WTC11 (cell line): ENCODE data around the gene USO1.

ENCODE experiments used
- CDX4 ChIP-seq: fragments of 250-450 bp; sonication (Bioruptor Pico); IDR thresholded peaks from 2 replicates; pipeline ENCODE4 v1.9.0; 2021; ENCODE audit warnings: moderate library complexity, mild to moderate bottlenecking, inconsistent platforms, borderline replicate concordance
- E2F4 ChIP-seq: sonication (generic); formaldehyde crosslinking; IDR thresholded peaks from 2 replicates; pipeline ENCODE4 v1.8.1; 2022; ENCODE audit warnings: low read depth, mild to moderate bottlenecking, moderate library complexity, missing genetic modification reagents, borderline replicate concordance
- FOXJ3 ChIP-seq: sonication (generic); formaldehyde crosslinking; IDR thresholded peaks from 2 replicates; pipeline ENCODE4 v1.9.0; 2021; ENCODE audit warnings: missing genetic modification reagents, mild to moderate bottlenecking, borderline replicate concordance
- NR2C2 ChIP-seq: sonication (generic); formaldehyde crosslinking; IDR thresholded peaks from 2 replicates; pipeline ENCODE4 v1.8.0; 2022; ENCODE audit warnings: mild to moderate bottlenecking, missing genetic modification reagents

- TF ChIP-seq FOXJ3 (CRISPR knock-in tag) = no peak
- no peak for TF ChIP-seq CDX4 (CRISPR knock-in tag)
- no peak for TF ChIP-seq NR2C2
- TF ChIP-seq E2F4 (CRISPR knock-in tag) = no peak
These were observed 44.7 kb downstream of the USO1 start for GRCh38 chr4:75769036-75769435.
